KMS-11 (cell line): ENCODE results near the gene RCCD1.

Source experiments
- H2AFZ ChIP-seq: fragments of 200-600 bp; sonication (generic); 2 replicates; pipeline ENCODE4 v1.6.1; 2016; ENCODE audit warnings: antibody characterized with exemption, mixed run types, low read depth
- H3K27ac ChIP-seq: fragments of 200-600 bp; sonication (generic); 2 replicates; pipeline ENCODE4 v1.6.1; 2016; ENCODE audit warnings: mild to moderate bottlenecking, mixed run types
- H3K27me3 ChIP-seq: fragments of 200-600 bp; sonication (generic); 2 replicates; pipeline ENCODE4 v1.6.1; 2017; ENCODE audit warnings: mild to moderate bottlenecking, low read depth, mixed run types, moderate library complexity; ENCODE audit not compliant: insufficient read depth
- H3K36me3 ChIP-seq: fragments of 200-600 bp; sonication (generic); 2 replicates; pipeline ENCODE4 v1.6.1; 2017; ENCODE audit warnings: mild to moderate bottlenecking, mixed run types; ENCODE audit not compliant: insufficient read depth
- H3K4me1 ChIP-seq: fragments of 200-600 bp; sonication (generic); 2 replicates; pipeline ENCODE4 v1.6.1; 2016; ENCODE audit warnings: mild to moderate bottlenecking, low read depth, mixed run types; ENCODE audit not compliant: poor library complexity, severe bottlenecking
- H3K4me2 ChIP-seq: fragments of 200-600 bp; sonication (generic); 2 replicates; pipeline ENCODE4 v1.7.0; 2016; ENCODE audit warnings: mild to moderate bottlenecking, mixed run types
- H3K4me3 ChIP-seq: fragments of 200-600 bp; sonication (generic); IDR thresholded peaks from 2 replicates; pipeline ENCODE4 v1.6.1; 2017; ENCODE audit warnings: low read depth, low read length, mixed read lengths; ENCODE audit not compliant: insufficient read depth
- H3K79me2 ChIP-seq: fragments of 200-600 bp; sonication (generic); 2 replicates; pipeline ENCODE4 v1.6.1; 2016; ENCODE audit warnings: low read depth, mixed run types; ENCODE audit not compliant: insufficient read depth
- H3K9ac ChIP-seq: fragments of 200-600 bp; sonication (generic); 2 replicates; pipeline ENCODE4 v1.6.1; 2016; ENCODE audit warnings: mild to moderate bottlenecking, mixed run types
- H4K20me1 ChIP-seq: fragments of 200-600 bp; sonication (generic); 2 replicates; pipeline ENCODE4 v1.6.1; 2016; ENCODE audit warnings: mild to moderate bottlenecking, mixed run types; ENCODE audit not compliant: insufficient read depth
- CTCF ChIP-seq: fragments of 200-600 bp; sonication (generic); conservative IDR thresholded peaks from 2 replicates; pipeline ENCODE4 v1.6.1; 2017; ENCODE audit warnings: low read depth, mild to moderate bottlenecking, antibody characterized with exemption, low read length, moderate library complexity, mixed read lengths

The RCCD1 gene

DNA sequence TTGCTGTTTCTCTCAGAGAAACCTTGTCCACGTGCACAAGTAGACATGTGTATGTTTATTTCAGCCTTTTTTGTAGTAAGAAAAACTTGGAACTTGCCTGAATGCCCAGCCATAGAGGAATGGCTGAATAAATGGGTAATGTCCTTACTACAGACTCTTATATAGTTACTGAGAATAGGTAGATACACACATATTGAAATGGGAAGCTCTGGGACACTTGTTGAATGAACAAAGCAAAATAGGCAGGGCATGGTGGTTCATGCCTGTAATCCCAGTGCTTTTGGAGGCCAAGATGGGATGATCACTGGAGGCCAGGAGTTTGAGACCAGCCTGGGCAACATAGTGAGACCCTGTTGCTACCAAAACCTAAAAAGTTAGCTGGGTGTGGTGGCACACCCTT is 17.9 kb upstream of the RCCD1 start:
- Histone ChIP-seq H3K4me2 (peak overlapping the region; percentile 79; the same call in 1 of the 2 replicates), H3K27ac (no peak overlapping the region), H3K36me3 (no peaks in the 10 kb centered on the region), H3K79me2 (0 out of 2 replicates have a peak, but pooled peaks cover 5% of the 10 kb centered on the region), H3K4me1 (peaks cover 11% of the 10 kb centered on the region), H3K27me3 (no peaks in the 10 kb centered on the region), H3K9ac (no peak overlapping the region), H4K20me1 (no peaks in the 10 kb centered on the region), H2AFZ (no peak overlapping the region), H3K4me3 (no peak overlapping the region)
- no peak for TF ChIP-seq CTCF

DNA sequence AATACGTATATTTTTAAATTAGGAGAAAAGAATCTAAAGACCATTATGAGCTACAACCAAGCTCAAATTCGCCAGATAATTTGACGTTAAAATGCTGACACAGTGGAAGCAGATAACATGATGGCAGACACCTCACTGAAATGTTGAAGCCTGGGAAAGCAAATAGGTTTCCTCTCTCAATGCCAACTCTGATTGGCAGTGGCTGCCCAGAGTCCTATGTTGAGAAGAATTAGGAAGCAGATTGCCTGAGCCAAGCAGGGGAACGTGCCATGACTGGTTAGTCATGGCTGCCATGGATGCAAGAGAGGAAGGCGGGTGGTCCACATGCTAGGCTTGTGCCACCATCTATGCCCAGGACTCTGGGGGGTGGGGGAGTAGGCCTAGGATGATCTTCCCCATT is 16.4 kb upstream of the RCCD1 start:
- Histone ChIP-seq H3K36me3 (no peaks in the 10 kb centered on the region), H2AFZ (no peak overlapping the region), H3K27ac (no peak overlapping the region), H3K4me3 (no peak overlapping the region), H3K27me3 (no peaks in the 10 kb centered on the region), H3K4me2 (no peak overlapping the region), H3K4me1 (peaks cover 5% of the 10 kb centered on the region), H3K79me2 (0 out of 2 replicates have a peak, but pooled peaks cover 5% of the 10 kb centered on the region), H4K20me1 (no peaks in the 10 kb centered on the region), H3K9ac (no peak overlapping the region)
- TF ChIP-seq CTCF, result no peak

- H3K36me3 ChIP-seq, result no peaks in the 10 kb centered on the region
- peaks cover 5% of the 10 kb centered on the region for H3K4me1 ChIP-seq
- H2AFZ ChIP-seq, result no peak overlapping the region
Measured at GRCh38 chr15:90939756-90940155, 14.9 kb upstream of the RCCD1 start.

GRCh38 chr15:90941038-90941437 is 13.6 kb upstream of the RCCD1 start:
- no peak overlapping the region for H2AFZ ChIP-seq
- H3K4me1 ChIP-seq, result peaks cover 4% of the 10 kb centered on the region
- TF ChIP-seq CTCF, result no peak
- no peak overlapping the region for H3K9ac ChIP-seq
- H3K4me3 ChIP-seq, result no peak overlapping the region
- no peaks in the 10 kb centered on the region for H4K20me1 ChIP-seq
- no peak overlapping the region for H3K27ac ChIP-seq
- H3K27me3 ChIP-seq, result no peaks in the 10 kb centered on the region
- H3K36me3 ChIP-seq, result no peaks in the 10 kb centered on the region
- H3K4me2 ChIP-seq, result no peak overlapping the region
- H3K79me2 ChIP-seq, result no peaks in the 10 kb centered on the region

More at GRCh38 chr15:90939756-90940155, 14.9 kb upstream of the RCCD1 start:
- Histone ChIP-seq H4K20me1 (no peaks in the 10 kb centered on the region), H3K79me2 (0 out of 2 replicates have a peak, but pooled peaks cover 5% of the 10 kb centered on the region), H3K4me2 (no peak overlapping the region), H3K27ac (no peak overlapping the region), H3K9ac (no peak overlapping the region), H3K27me3 (no peaks in the 10 kb centered on the region), H3K4me3 (no peak overlapping the region)
- no peak for TF ChIP-seq CTCF
